VCaP (cell line): ENCODE results near the gene GSTCD.
"Not testable (repeated sequence)": the region's sequence is repeated elsewhere in the genome, so short reads cannot be mapped to it uniquely, and the experiment has no call there.

Experiments used
- H3K27ac ChIP-seq: fragments of 450-650 bp; 2 replicates; pipeline ENCODE4 v1.5.1; 2017
- TF ChIP-seq, protein P1 (sequence below): fragments of 450-650 bp; conservative IDR thresholded peaks from 2 replicates; pipeline ENCODE4 v1.5.1; 2017; ENCODE audit warnings: mild to moderate bottlenecking, moderate library complexity

The GSTCD gene

GRCh38 chr4:105755375-105755774, 46.8 kb downstream of the GSTCD start:
- TF ChIP-seq, protein P1, sequence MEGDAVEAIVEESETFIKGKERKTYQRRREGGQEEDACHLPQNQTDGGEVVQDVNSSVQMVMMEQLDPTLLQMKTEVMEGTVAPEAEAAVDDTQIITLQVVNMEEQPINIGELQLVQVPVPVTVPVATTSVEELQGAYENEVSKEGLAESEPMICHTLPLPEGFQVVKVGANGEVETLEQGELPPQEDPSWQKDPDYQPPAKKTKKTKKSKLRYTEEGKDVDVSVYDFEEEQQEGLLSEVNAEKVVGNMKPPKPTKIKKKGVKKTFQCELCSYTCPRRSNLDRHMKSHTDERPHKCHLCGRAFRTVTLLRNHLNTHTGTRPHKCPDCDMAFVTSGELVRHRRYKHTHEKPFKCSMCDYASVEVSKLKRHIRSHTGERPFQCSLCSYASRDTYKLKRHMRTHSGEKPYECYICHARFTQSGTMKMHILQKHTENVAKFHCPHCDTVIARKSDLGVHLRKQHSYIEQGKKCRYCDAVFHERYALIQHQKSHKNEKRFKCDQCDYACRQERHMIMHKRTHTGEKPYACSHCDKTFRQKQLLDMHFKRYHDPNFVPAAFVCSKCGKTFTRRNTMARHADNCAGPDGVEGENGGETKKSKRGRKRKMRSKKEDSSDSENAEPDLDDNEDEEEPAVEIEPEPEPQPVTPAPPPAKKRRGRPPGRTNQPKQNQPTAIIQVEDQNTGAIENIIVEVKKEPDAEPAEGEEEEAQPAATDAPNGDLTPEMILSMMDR: no peak
- no peak overlapping the region for H3K27ac ChIP-seq

GRCh38 chr4:105758958-105759357, 50.4 kb downstream of the GSTCD start:
- TF ChIP-seq, protein P1: no peak
- H3K27ac ChIP-seq: no peak overlapping the region

- no peak overlapping the region for H3K27ac ChIP-seq
- TF ChIP-seq, protein P1: no peak
Measured at GRCh38 chr4:105765690-105766407, 57.3 kb downstream of the GSTCD start.

DNA sequence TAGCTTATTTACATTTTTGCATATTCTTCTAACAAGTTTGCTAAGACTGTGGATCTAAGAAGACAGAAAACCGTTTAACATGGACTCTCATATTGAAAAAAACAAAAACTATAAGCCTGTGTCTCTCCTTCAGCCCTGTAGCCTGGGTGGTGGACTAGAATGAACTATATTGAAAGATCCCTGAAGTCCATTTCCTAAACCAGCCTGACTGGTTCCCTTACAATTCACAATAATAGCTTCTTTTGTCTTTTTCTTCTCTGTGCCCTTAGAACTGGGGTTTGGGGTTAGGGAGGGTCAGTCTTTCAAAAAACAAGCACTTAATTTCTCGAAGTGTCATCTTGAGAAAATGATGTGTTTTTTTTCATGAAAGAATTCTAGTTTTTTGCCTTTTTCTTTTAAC, 59.0 kb downstream of the GSTCD start:
- no peak overlapping the region for H3K27ac ChIP-seq
- TF ChIP-seq, protein P1: no peak

DNA sequence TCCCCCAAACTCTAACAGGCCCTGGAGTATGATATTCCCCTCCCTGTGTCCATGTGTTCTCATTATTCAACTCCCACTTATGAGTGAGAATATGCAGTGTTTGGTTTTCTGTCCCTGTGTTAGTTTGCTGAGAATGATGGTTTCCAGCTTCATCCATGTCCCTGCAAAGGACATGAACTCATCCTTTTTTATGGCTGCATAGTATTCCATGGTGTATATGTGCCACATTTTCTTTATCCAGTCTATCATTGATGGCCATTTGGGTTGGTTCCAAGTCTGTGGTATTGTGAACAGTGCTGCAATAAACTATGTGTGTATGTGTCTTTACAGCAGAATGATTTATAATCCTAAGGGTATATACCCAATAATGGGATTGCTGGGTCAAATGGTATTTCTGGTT, 61.9 kb downstream of the GSTCD start:
- not testable (repeated sequence) for H3K27ac ChIP-seq

DNA sequence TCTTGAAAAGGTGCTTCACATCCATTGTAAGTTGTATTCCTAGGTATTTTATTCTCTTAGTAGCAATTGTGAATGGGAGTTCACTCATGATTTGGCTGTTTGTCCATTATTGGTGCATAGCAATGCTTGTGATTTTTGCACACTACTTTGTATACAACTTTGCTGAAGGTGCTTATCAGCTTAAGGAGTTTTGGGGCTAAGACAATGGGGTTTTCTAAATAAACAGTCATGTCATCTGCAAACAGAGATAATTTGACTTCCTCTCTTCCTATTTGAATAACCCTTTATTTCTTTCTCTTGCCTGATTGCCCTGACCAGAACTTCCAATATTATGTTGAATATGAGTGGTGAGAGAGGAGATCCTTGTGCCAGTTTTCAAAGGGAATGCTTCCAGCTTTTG, 63.5 kb downstream of the GSTCD start:
- H3K27ac ChIP-seq: not testable (repeated sequence)

GRCh38 chr4:105775760-105776415, 67.3 kb downstream of the GSTCD start:
- not testable (repeated sequence) for H3K27ac ChIP-seq

DNA sequence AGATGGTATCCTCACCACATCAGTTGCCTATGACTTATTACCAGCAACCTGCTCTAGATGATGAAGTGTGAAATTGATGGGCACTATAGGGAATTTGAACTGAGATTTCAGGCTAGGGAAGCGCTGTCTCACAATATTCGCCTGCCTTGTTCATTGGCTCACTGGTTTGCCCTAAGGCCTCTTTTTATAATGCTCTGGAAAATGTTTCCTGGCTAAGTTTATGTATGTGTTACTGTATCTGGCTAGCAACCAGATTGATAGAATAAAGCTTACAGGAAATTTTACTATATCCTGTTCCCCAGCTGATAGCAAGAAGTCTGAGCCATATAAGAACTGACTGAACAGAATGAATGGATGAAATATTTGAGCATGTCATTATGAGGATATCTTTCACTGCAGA, 71.6 kb downstream of the GSTCD start:
- TF ChIP-seq, protein P1: no peak
- peak overlapping the region; percentile 26 for H3K27ac ChIP-seq

GRCh38 chr4:105784761-105785160, 76.2 kb downstream of the GSTCD start:
- TF ChIP-seq, protein P1: no peak

More at GRCh38 chr4:105784761-105785160, 76.2 kb downstream of the GSTCD start:
- no peak overlapping the region for H3K27ac ChIP-seq
